22Rv1 (cell line): ENCODE data around the gene CKLF.

Source experiments
- CTCF ChIP-seq: fragments of 450-650 bp; IDR thresholded peaks from 2 replicates; pipeline ENCODE4 v1.5.1; 2017; ENCODE audit warnings: mild to moderate bottlenecking
- ZFX ChIP-seq: fragments of 450-650 bp; IDR thresholded peaks from 2 replicates; pipeline ENCODE4 v1.6.1; 2017; ENCODE audit warnings: antibody characterized with exemption, borderline replicate concordance

GRCh38 chr16:66563574-66564334 is 11.4 kb downstream of the CKLF start:
- TF ChIP-seq CTCF (no peak), ZFX (no peak)
